Progenitor cell of endocrine pancreas (in vitro differentiated cells): ENCODE results near the gene TAF11L3. TPM values are rescaled to one million over a fixed set of nuclear protein-coding genes. Genes with fewer than 3 reads are reported as not detected.
"Not testable (repeated sequence)": the region's sequence is repeated elsewhere in the genome, so short reads cannot be mapped to it uniquely, and the experiment has no call there.

ENCODE experiments used
- DNase-seq: peaks from one replicate; pipeline ENCODE4 v3.0.0; 2021; ENCODE audit warnings: low spot score; ENCODE audit not compliant: unreplicated experiment
- H3K27ac Mint-ChIP-seq: 2 replicates; pipeline ENCODE4 v1.8.0; 2021; ENCODE audit warnings: mild to moderate bottlenecking, moderate library complexity, mixed read lengths
- H3K27me3 Mint-ChIP-seq: 2 replicates; pipeline ENCODE4 v1.8.0; 2021; ENCODE audit warnings: mixed read lengths
- H3K36me3 Mint-ChIP-seq: 2 replicates; pipeline ENCODE4 v1.8.0; 2022; ENCODE audit warnings: mixed read lengths; ENCODE audit not compliant: insufficient read depth
- H3K4me1 Mint-ChIP-seq: 2 replicates; pipeline ENCODE4 v1.8.0; 2021; ENCODE audit warnings: low read depth, mixed read lengths
- H3K4me3 Mint-ChIP-seq: 2 replicates; pipeline ENCODE4 v1.8.0; 2021; ENCODE audit warnings: low read depth, mild to moderate bottlenecking, moderate library complexity, mixed read lengths
- H3K9me3 Mint-ChIP-seq: 2 replicates; pipeline ENCODE4 v1.8.0; 2021; ENCODE audit warnings: low read depth, mixed read lengths
- CTCF ChIP-seq: fragments of 200-600 bp; sonication (generic); IDR thresholded peaks from one replicate; pipeline ENCODE4 v1.5.0; 2021; ENCODE audit warnings: antibody characterized with exemption, mild to moderate bottlenecking; ENCODE audit not compliant: unreplicated experiment
- total RNA-seq: library from RNA; stranded (reverse); gene quantifications from 2 replicates; pipeline ENCODE4 v1.2.1, GENCODE V29; 2021

TAF11L3 gene
- total RNA-seq, 1 donor from 2014 or later: not detected

- Mint-ChIP-seq H3K4me3 (no peak overlapping the region), H3K36me3 (no peaks in the 10 kb centered on the region), H3K9me3 (no peaks in the 10 kb centered on the region), H3K27me3 (peaks cover 2% of the 10 kb centered on the region), H3K27ac (no peak overlapping the region), H3K4me1 (no peaks in the 10 kb centered on the region)
- no peak for TF ChIP-seq CTCF
- no peak for DNase-seq
These were observed 6.3 kb upstream of the TAF11L3 start for GRCh38 chr5:17511775-17512325.

GRCh38 chr5:17517526-17517925 is 641 bp upstream of the TAF11L3 start:
- not testable (repeated sequence) for H3K36me3 Mint-ChIP-seq, H3K4me3 Mint-ChIP-seq, H3K27me3 Mint-ChIP-seq, DNase-seq, H3K27ac Mint-ChIP-seq, H3K4me1 Mint-ChIP-seq, H3K9me3 Mint-ChIP-seq

GRCh38 chr5:17519508-17519907 is 1.3 kb downstream of the TAF11L3 start:
- not testable (repeated sequence) for H3K9me3 Mint-ChIP-seq, H3K27me3 Mint-ChIP-seq, H3K27ac Mint-ChIP-seq, DNase-seq, H3K4me3 Mint-ChIP-seq, H3K36me3 Mint-ChIP-seq, H3K4me1 Mint-ChIP-seq

- not testable (repeated sequence) for H3K27me3 Mint-ChIP-seq, H3K4me3 Mint-ChIP-seq
These were observed 3.3 kb downstream of the TAF11L3 start, which contains the start of gene TAF11L4 for GRCh38 chr5:17521501-17521900. Gene TAF11L4, plus strand, starts transcription at chr5:17521801.

GRCh38 chr5:17524935-17525334 is 6.8 kb downstream of the TAF11L3 start, which contains the start of gene TAF11L5:
Gene TAF11L5, plus strand, starts transcription at chr5:17525235.
- H3K27ac Mint-ChIP-seq, H3K9me3 Mint-ChIP-seq, H3K4me3 Mint-ChIP-seq, H3K4me1 Mint-ChIP-seq, DNase-seq, H3K27me3 Mint-ChIP-seq, H3K36me3 Mint-ChIP-seq: not testable (repeated sequence)

More at GRCh38 chr5:17521501-17521900, 3.3 kb downstream of the TAF11L3 start, which contains the start of gene TAF11L4:
- H3K9me3 Mint-ChIP-seq, H3K4me1 Mint-ChIP-seq, H3K27ac Mint-ChIP-seq, DNase-seq, H3K36me3 Mint-ChIP-seq: not testable (repeated sequence)

- not testable (repeated sequence) for H3K27me3 Mint-ChIP-seq
These were observed 8.3 kb downstream of the TAF11L3 start for GRCh38 chr5:17526504-17526903.

GRCh38 chr5:17528369-17528768 is 10.2 kb downstream of the TAF11L3 start, which contains the start of gene TAF11L6:
Gene TAF11L6, plus strand, starts transcription at chr5:17528669.
- not testable (repeated sequence) for H3K27ac Mint-ChIP-seq, H3K36me3 Mint-ChIP-seq, H3K4me3 Mint-ChIP-seq, H3K27me3 Mint-ChIP-seq, H3K9me3 Mint-ChIP-seq, DNase-seq, H3K4me1 Mint-ChIP-seq

More at GRCh38 chr5:17526504-17526903, 8.3 kb downstream of the TAF11L3 start:
- not testable (repeated sequence) for H3K4me3 Mint-ChIP-seq, H3K9me3 Mint-ChIP-seq, H3K4me1 Mint-ChIP-seq, H3K27ac Mint-ChIP-seq, H3K36me3 Mint-ChIP-seq
- DNase-seq: peak; percentile 53

Other genes with a start within 250 kb of the TAF11L3 start
- not detected in 2 replicates for gene TAF11L2, start 20.1 kb upstream of the TAF11L3 start, total RNA-seq
- gene TAF11L4, start 3.4 kb downstream of the TAF11L3 start, total RNA-seq: not detected in 2 replicates
- gene TAF11L5, start 6.9 kb downstream of the TAF11L3 start, total RNA-seq: not detected in 2 replicates
- gene TAF11L6, start 10.3 kb downstream of the TAF11L3 start, total RNA-seq: not detected in 2 replicates
- not detected in 2 replicates for gene TAF11L7, start 67.4 kb downstream of the TAF11L3 start, total RNA-seq
- gene TAF11L8, start 72.6 kb downstream of the TAF11L3 start, total RNA-seq: not detected in 2 replicates
- gene TAF11L9, start 76.0 kb downstream of the TAF11L3 start, total RNA-seq: not detected in 2 replicates
- not detected in 2 replicates for gene TAF11L10, start 79.5 kb downstream of the TAF11L3 start, total RNA-seq
- not detected in 2 replicates for gene TAF11L11, start 85.8 kb downstream of the TAF11L3 start, total RNA-seq
- gene TAF11L12, start 92.0 kb downstream of the TAF11L3 start, total RNA-seq: not detected in 2 replicates
- not detected in 2 replicates for gene TAF11L13, start 113.7 kb downstream of the TAF11L3 start, total RNA-seq
- not detected in 2 replicates for gene TAF11L14, start 116.1 kb downstream of the TAF11L3 start, total RNA-seq